GM12873 (cell line): ENCODE results near the gene JAZF1.

Experiments used
- TF ChIP-seq, protein P1 (sequence below): IDR thresholded peaks from 2 replicates; pipeline ENCODE4 v1.5.1; 2012; ENCODE audit warnings: low read depth, mild to moderate bottlenecking, moderate library complexity, low read length, control low read depth; ENCODE audit not compliant: insufficient read depth; ENCODE audit errors: missing control alignments

Gene JAZF1

DNA sequence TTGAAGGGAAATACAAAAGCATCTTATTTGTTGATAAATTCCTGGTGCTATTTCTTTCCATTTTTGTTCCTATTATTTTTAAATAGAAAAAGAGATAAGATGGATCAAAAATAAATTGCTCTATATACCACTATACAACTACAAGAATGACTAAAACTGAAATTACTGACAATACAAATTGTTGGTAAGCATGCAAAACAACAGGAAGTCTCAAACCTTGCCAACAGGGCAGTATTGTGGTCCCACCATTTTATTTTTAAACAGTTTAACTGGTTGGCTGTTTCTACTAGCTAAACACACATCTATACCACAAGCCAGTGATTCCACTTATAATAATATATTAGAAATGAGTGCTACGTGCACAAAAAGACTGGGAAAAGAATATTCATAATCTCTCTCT lies 213.0 kb downstream of the JAZF1 start:
- TF ChIP-seq, protein P1, sequence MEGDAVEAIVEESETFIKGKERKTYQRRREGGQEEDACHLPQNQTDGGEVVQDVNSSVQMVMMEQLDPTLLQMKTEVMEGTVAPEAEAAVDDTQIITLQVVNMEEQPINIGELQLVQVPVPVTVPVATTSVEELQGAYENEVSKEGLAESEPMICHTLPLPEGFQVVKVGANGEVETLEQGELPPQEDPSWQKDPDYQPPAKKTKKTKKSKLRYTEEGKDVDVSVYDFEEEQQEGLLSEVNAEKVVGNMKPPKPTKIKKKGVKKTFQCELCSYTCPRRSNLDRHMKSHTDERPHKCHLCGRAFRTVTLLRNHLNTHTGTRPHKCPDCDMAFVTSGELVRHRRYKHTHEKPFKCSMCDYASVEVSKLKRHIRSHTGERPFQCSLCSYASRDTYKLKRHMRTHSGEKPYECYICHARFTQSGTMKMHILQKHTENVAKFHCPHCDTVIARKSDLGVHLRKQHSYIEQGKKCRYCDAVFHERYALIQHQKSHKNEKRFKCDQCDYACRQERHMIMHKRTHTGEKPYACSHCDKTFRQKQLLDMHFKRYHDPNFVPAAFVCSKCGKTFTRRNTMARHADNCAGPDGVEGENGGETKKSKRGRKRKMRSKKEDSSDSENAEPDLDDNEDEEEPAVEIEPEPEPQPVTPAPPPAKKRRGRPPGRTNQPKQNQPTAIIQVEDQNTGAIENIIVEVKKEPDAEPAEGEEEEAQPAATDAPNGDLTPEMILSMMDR = no peak

DNA sequence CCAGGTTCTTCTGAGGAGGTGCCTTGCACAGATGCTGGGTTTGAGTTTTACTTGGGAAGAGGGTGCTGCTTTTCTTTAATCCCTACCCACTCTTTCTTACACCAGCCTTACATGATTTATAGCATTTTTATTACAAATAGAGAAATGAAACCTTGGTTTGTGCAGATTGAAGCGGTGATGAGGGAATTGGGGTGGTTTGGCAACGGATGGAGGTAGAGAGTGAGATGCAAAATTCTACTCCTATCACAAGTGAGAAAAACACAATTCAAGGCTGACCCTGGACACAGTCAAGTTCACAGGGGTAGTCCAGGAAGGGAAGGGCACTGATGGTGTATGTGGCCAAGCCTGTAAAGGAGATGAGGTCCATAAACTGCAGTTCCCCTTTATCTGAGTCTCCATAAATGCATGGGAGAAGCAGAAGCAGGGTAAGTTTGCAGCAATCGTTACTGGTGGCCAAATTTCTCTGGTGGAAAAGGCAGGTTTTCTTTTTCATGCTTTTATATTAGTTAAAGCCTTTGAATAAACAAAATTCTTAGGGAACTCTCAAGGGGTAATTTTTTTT lies 214.3 kb downstream of the JAZF1 start:
- TF ChIP-seq, protein P1 = no peak

DNA sequence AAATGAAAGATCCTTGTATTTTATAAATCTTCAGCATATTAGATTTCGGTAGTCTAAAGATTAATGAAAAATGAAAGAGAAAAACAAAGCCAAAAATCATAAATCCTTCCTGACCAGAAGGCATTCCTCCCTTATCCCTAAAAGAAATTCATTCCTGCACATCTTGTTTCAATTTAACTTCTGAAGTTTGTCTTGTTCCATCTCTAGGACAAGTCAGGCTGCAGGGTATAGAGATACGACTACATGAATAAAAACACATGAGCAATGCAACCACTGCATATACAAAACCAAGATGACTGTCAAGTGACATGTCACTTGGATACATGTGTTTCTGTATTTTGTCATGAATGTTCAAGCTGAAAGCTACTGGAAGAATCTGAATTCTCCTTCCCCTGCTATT lies 214.9 kb downstream of the JAZF1 start:
- TF ChIP-seq, protein P1 = no peak

DNA sequence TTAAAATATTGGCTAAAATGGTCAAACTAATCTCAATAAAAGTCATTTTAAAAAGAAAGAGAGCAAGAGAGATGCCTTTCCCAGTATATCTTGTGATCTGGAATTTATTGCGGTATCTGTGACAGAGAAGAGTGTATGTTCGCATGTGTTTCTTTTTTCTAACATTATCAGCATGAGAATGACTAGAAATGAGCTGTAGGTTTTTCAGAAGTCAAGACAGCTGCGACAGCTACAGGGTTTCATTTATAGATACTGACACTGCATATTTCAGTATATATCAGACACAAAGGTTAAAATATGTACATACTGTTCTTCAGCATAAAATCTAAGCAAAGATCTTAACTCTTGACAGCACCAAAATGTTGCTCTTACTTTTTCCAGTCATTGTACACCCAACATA lies 215.8 kb downstream of the JAZF1 start:
- TF ChIP-seq, protein P1 = no peak

GRCh38 chr7:27963056-27963455 lies 217.5 kb downstream of the JAZF1 start:
- TF ChIP-seq, protein P1 = no peak

GRCh38 chr7:27962273-27962672 lies 218.3 kb downstream of the JAZF1 start:
- TF ChIP-seq, protein P1 = no peak

- TF ChIP-seq, protein P1 = no peak
These were observed 219.3 kb downstream of the JAZF1 start for GRCh38 chr7:27961255-27961654.
